ENCODE data around the gene VTI1A. TPM values are rescaled to one million over a fixed set of nuclear protein-coding genes. Genes with fewer than 3 reads are reported as not detected.
"Not testable (repeated sequence)": the region's sequence is repeated elsewhere in the genome, so short reads cannot be mapped to it uniquely, and the experiment has no call there.

VTI1A gene
- total RNA-seq, 2 experiments from 2014 or later: 39.0 to 54.6 TPM

DNA sequence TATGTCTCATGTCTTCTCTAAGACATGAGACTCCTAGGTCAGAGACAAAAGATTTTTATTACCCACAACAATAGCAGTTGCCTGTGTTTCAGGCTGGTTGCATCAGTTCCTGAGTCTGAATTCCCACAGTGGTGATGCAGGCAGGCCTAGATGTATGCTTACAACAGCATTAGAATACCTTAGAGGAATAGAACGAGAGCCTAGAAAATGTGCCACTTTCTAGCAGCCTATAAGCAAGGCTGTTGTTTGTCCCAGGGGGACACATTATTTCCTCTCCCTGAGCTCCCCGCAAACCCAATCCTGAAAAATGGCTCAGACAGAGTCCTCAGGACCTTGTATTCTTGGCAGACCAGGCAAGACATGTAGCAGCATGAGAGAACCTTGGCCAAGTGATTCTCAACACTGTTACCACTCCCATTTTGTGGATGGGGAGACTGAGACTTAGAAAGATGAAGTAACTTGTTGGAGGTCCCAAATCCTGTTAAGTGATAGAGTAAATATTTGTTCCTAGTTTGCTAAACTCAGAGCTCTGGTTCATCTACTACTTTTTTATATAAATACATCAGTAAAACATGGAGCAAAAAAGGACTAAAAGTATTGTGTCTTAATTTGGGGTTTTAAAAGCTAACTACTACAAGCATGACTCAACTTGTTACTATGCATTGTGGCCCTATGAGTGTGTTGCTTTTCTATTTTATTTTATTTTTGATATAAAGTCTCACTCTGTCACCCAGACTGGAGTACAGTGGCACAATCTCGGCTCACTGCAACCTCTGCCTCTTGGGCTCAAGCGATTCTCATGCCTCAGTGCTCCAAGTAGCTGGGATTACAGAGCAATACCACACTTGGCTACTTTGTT is 14.2 kb downstream of the VTI1A start:
- H3K4me3 Mint-ChIP-seq: no peak overlapping the region
- peak overlapping the region; percentile 52 for H3K27ac Mint-ChIP-seq
- H3K27me3 Mint-ChIP-seq: no peaks in the 10 kb centered on the region
- H3K4me1 Mint-ChIP-seq: peaks cover 10% of the 10 kb centered on the region
- no peaks in the 10 kb centered on the region for H3K9me3 Mint-ChIP-seq (ENCODE audit: low read depth)
- H3K36me3 Mint-ChIP-seq: peaks cover 38% of the 10 kb centered on the region
- ATAC-seq (peak; percentile 42), DNase-seq (peak; percentile 54)
- CTCF ChIA-PET: interaction anchor here (1.2 to 1.7 kb wide), 2 partner anchors 11 to 924 kb away, joined by 3 to 6 read pairs; no protein-coding TSS in a partner anchor

DNA sequence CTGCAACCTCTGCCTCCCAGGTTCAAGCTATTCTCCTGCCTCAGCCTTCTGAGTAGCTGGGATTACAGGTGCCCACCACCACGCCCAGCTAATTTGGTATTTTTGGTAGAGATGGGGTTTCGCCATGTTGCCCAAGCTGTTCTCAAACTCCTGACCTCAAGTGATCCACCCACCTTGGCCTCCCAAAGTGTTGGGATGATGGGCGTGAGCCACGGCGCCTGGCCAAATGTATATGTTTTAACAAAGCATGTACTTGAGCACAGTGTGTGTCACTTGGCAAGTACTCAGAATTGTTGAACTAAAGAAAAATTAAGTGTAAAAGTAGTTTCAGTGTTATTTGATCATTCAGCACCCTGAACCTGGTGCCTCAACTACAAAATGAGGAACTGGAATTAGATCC is 17.1 kb downstream of the VTI1A start:
- CTCF ChIA-PET: interaction anchor here (1.0 to 1.8 kb wide), 3 partner anchors 8 to 156 kb away, joined by 3 to 13 read pairs (median 5); no protein-coding TSS in a partner anchor
- not testable (repeated sequence) for H3K4me3 Mint-ChIP-seq; H3K27ac Mint-ChIP-seq; ATAC-seq; H3K9me3 Mint-ChIP-seq (ENCODE audit: low read depth); H3K27me3 Mint-ChIP-seq; DNase-seq
- peaks cover 46% of the 10 kb centered on the region for H3K36me3 Mint-ChIP-seq
- peaks cover 10% of the 10 kb centered on the region for H3K4me1 Mint-ChIP-seq

DNA sequence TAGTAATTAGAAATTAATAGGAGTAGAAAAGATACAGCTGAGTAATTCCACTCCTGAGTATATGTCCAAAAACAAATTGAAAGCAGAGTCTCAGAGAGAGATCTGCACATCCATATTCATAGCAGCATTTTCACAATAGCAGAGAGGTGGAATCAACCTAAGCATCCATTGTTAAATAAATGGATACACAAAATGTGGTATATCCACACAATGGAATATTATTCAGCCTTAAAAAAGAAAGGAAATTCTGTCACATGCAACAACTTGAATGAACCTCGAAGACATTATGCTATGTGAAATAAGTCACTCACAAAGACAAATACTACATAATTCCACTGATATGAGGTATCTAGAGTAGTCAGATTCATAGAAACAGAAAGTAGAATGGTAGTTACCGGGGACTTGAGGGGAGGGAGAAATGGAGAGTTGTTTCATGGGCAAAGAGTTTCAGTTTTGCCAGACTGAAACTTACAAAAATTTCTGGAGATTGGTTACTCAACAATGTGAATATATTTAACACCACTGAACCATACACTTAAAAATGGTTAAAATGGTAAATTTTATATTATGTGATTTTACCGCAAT is 18.4 kb downstream of the VTI1A start:
- no peak for ATAC-seq
- Mint-ChIP-seq H3K9me3 (ENCODE audit: low read depth) (no peaks in the 10 kb centered on the region), H3K36me3 (peaks cover 45% of the 10 kb centered on the region), H3K4me1 (peaks cover 7% of the 10 kb centered on the region), H3K4me3 (no peak overlapping the region), H3K27me3 (no peaks in the 10 kb centered on the region), H3K27ac (no peak overlapping the region)
- CTCF ChIA-PET: no interaction called here
- DNase-seq: no peak

DNA sequence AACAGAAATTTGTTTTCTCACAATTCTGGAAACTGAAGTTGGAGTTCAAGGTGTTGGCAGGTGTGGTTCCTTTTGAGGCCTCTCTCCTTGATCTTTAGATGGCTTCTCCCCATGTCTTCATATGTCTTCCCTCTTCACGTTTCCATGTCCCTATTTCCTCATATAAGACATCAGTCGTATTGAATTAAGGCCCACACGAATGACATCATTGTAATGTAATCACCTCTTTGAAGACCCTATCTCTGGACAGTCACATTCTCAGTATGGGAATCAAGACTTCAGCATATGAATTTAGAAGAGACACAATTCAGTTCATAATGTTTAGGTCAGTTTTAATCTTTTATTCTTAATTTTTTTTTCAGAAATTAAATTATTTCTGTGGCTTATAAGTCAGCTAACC is 19.8 kb downstream of the VTI1A start:
- DNase-seq (no peak), ATAC-seq (no peak)
- no peaks in the 10 kb centered on the region for H3K9me3 Mint-ChIP-seq (ENCODE audit: low read depth)
- H3K4me1 Mint-ChIP-seq: peaks cover 1% of the 10 kb centered on the region
- H3K27me3 Mint-ChIP-seq: no peaks in the 10 kb centered on the region
- H3K27ac Mint-ChIP-seq: no peak overlapping the region
- CTCF ChIA-PET: interaction anchor here (1.0 to 1.2 kb wide), 2 partner anchors 10 kb away, joined by 3 to 5 read pairs; no protein-coding TSS in a partner anchor
- H3K36me3 Mint-ChIP-seq: peaks cover 39% of the 10 kb centered on the region
- H3K4me3 Mint-ChIP-seq: no peak overlapping the region

DNA sequence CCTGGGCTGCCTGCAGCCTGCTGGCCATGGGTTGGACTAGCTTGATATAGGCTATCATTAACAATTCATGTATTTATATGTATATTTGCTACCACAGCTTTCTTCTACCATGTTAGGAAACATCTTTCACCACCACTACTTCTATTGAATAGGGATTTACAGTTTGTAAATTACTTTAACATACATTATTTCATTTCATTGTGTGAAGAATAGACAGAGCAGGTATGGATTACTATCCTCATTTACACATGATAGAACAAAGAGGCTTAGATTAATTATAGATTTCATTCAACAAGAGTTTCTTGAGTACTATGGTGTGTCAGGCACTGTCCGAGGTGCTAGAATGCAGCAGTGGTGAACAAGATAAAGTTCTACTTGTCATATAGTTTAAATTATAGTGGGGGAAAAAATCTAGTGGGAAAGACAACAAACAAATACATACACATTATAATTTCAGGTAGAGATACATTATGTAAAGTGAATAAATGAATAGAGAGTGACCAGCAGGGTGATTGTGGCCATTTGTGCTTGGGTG is 20.6 kb downstream of the VTI1A start:
- Mint-ChIP-seq H3K36me3 (peaks cover 38% of the 10 kb centered on the region), H3K4me3 (no peak overlapping the region), H3K4me1 (peaks cover 4% of the 10 kb centered on the region), H3K27ac (no peak overlapping the region), H3K27me3 (no peaks in the 10 kb centered on the region), H3K9me3 (ENCODE audit: low read depth) (no peaks in the 10 kb centered on the region)
- CTCF ChIA-PET: interaction anchor here (1.2 kb wide), 1 partner anchor 9 kb away, joined by 5 read pairs; no protein-coding TSS in a partner anchor
- DNase-seq: no peak
- no peak for ATAC-seq

DNA sequence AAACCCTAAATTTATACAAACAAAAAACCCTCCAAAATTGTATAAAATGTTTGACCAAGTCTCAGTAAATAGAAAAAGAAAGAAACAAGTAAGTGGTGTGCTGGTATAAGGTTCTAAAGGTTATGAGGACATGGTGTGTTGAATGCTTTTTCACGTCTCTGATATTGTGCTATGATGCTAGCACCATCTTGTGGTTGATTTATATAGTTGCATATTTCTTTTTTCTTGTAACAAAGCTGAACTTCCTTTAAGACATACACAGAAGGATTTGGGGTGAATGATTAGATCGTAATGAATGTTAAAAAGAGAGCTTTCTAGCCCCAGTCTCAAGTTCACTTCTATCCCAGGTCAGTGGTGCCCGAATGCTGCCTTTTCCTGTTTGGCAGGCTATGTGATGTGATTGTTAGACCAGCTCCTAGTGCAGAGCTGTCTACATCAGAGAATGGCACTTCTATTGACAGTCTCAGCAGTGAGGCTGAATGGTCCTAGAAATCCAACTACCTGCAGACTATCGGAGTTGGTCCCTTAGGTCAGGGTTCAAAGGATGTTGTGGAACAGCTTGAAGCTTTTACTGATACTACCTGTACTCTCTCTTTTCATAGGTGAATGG is 25.0 kb downstream of the VTI1A start:
- no peak overlapping the region for H3K27ac Mint-ChIP-seq
- H3K4me3 Mint-ChIP-seq: no peak overlapping the region
- H3K27me3 Mint-ChIP-seq: no peaks in the 10 kb centered on the region
- peaks cover 4% of the 10 kb centered on the region for H3K4me1 Mint-ChIP-seq
- no peaks in the 10 kb centered on the region for H3K9me3 Mint-ChIP-seq (ENCODE audit: low read depth)
- ATAC-seq (peak; percentile 67), DNase-seq (no peak)
- H3K36me3 Mint-ChIP-seq: peaks cover 13% of the 10 kb centered on the region
- CTCF ChIA-PET: interaction anchor here (0.7 to 2.5 kb wide), 25 partner anchors 9 to 1091 kb away, joined by 3 to 17 read pairs (median 5); partner anchors contain the start of genes VTI1A and ZDHHC6

DNA sequence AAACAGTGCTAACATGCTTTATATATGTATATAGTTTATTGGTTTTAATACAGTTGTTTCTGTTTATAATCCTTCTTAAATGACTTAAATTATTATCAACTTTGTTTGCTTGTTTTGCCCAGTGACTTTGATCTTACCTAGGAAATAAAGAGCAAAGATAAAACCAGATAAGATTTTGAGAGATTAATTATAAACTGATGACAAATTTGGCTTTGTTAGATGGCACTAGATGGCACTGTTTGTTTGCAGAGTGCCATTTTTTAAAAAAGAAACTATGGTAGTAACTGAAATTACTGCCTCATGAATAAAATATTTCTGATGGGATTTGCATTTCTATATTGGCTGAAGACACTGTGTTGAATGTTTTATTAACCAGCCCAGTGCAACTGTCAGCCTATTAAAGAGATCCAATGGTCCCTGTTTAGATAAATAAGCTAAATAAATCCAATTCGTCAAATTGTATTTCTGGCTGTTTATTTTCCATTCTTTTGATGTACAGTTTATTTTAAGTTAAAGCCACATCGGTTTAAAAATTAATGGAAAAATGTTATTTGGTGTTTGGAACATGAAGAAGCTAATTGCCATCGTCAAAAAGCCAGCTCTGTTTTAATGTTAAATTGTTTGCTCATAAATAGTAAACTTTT is 28.7 kb downstream of the VTI1A start:
- CTCF ChIA-PET: interaction anchor here (0.6 to 4.1 kb wide), 10 partner anchors 8 to 1087 kb away, joined by 3 to 15 read pairs (median 4); partner anchors contain the start of gene ZDHHC6
- H3K27ac Mint-ChIP-seq: no peak overlapping the region
- no peak for DNase-seq
- H3K9me3 Mint-ChIP-seq (ENCODE audit: low read depth): no peaks in the 10 kb centered on the region
- H3K36me3 Mint-ChIP-seq: peaks cover 6% of the 10 kb centered on the region
- ATAC-seq: no peak
- H3K4me3 Mint-ChIP-seq: no peak overlapping the region
- H3K27me3 Mint-ChIP-seq: no peaks in the 10 kb centered on the region
- H3K4me1 Mint-ChIP-seq: peaks cover 4% of the 10 kb centered on the region

DNA sequence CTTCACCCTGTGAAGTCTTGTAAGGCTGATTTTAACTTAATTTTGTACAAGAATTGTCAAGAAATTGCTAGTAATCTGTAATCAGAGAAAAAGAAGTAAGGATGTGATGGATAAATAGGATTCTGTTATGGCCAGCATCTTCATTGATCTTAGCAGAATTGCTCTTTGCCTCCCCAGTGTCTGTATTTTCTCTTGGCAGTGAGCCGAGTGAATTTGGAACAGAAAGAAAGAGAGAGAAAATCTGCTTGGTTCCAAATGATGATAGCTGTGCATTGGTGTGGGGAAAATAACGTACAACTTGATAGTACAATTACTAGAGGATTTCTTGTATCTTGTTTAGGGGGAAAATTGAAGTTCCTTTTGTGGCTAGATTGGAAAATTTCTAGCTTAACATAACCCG is 34.6 kb downstream of the VTI1A start:
- H3K4me3 Mint-ChIP-seq: no peak overlapping the region
- H3K4me1 Mint-ChIP-seq: no peaks in the 10 kb centered on the region
- no peak for ATAC-seq
- CTCF ChIA-PET: interaction anchor here (2.2 kb wide), 1 partner anchor 10 kb away, joined by 9 read pairs; no protein-coding TSS in a partner anchor
- no peak overlapping the region for H3K27ac Mint-ChIP-seq
- H3K27me3 Mint-ChIP-seq: no peaks in the 10 kb centered on the region
- H3K9me3 Mint-ChIP-seq (ENCODE audit: low read depth): no peaks in the 10 kb centered on the region
- DNase-seq: no peak
- peaks cover 1% of the 10 kb centered on the region for H3K36me3 Mint-ChIP-seq

DNA sequence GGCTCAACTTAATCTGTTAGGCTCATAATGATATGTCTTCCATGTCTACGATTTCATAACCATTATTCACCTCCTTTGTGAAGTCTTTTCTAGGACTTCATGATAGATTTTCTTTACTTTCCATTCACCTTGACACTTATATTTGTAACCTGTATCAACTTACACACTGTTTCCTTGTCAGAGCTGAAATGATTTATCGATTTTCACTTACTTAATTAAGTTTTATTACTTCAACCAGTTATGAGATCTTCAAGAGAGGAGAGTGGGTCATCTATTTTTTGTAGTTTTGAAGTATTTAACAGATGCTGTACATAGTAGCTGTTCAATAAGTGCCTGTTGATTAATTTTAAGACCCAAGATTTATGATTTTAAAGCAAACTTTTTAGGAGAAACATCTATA is 37.4 kb downstream of the VTI1A start:
- ATAC-seq: no peak
- no peak for DNase-seq
- Mint-ChIP-seq H3K27me3 (no peaks in the 10 kb centered on the region), H3K36me3 (no peaks in the 10 kb centered on the region), H3K4me1 (no peaks in the 10 kb centered on the region), H3K27ac (no peak overlapping the region), H3K9me3 (ENCODE audit: low read depth) (no peaks in the 10 kb centered on the region), H3K4me3 (no peak overlapping the region)
- CTCF ChIA-PET: interaction anchor here (1.0 kb wide), 1 partner anchor 13 kb away, joined by 3 read pairs; no protein-coding TSS in a partner anchor

DNA sequence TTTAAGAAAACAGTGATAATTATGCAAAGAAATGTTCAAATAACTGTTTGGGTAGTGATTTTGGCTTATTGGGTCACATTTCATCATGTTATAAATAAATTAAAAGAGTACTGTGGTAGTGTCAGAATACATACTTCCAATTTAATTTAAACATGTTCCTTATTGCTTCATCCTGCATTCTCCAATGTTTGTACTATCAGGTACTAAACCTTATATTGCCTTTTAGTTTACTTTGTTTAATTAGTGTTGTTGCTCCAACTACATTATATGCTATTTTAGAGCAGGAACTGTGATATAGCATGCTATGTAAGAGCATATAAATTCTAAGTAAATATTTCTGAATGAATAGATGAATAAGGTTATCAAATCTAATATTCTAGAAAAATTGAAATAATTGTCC is 40.9 kb downstream of the VTI1A start:
- no peaks in the 10 kb centered on the region for H3K27me3 Mint-ChIP-seq
- H3K4me1 Mint-ChIP-seq: peaks cover 6% of the 10 kb centered on the region
- no peak overlapping the region for H3K27ac Mint-ChIP-seq
- CTCF ChIA-PET: interaction anchor here (1.5 kb wide), 1 partner anchor 10 kb away, joined by 3 read pairs; no protein-coding TSS in a partner anchor
- DNase-seq (no peak), ATAC-seq (no peak)
- peaks cover 1% of the 10 kb centered on the region for H3K36me3 Mint-ChIP-seq
- H3K9me3 Mint-ChIP-seq (ENCODE audit: low read depth): no peaks in the 10 kb centered on the region
- H3K4me3 Mint-ChIP-seq: no peak overlapping the region

DNA sequence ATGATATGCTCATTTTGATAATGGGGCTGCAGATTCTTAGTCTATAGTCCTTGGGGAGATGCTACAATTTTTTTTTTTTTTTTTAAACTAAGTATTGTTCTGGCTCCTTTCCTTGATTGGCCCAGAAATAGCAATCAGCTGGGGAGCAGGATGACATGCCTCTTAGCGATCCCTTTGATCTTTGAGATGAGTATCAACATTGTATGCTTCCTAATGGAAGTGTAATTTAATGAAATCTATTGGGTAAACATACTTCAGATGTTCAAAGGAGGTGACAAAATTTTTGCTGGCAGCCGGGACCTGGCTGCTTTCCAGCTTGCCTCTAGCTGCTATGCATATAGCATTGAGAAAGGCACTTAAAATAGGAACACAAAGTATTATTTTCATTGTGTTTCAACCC is 43.5 kb downstream of the VTI1A start:
- ATAC-seq (no peak), DNase-seq (no peak)
- H3K4me1 Mint-ChIP-seq: peaks cover 6% of the 10 kb centered on the region
- no peak overlapping the region for H3K27ac Mint-ChIP-seq
- H3K9me3 Mint-ChIP-seq (ENCODE audit: low read depth): no peaks in the 10 kb centered on the region
- no peak overlapping the region for H3K4me3 Mint-ChIP-seq
- no peaks in the 10 kb centered on the region for H3K27me3 Mint-ChIP-seq
- H3K36me3 Mint-ChIP-seq: peaks cover 1% of the 10 kb centered on the region
- CTCF ChIA-PET: interaction anchor here (1.8 kb wide), 1 partner anchor 14 kb away, joined by 5 read pairs; no protein-coding TSS in a partner anchor

DNA sequence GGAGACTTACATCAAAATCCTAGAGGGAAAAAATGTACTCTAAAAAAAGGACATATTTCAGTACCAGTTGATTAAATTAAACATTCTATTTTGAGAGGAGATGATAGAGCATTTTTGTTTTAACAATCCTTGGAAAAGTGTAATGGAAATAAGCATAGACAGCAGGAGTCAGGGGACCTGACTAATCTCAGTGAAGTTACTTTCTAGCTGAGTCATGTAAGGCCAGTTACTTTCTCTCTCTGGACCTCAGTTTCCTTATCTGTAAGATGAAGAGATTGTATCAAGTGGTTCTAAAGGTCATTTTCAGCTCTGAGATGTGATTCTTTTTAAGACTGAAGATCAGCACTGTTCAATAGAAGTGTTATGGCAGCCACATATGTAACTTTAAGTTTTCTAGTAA is 44.1 kb downstream of the VTI1A start:
- peaks cover 1% of the 10 kb centered on the region for H3K36me3 Mint-ChIP-seq
- ATAC-seq (no peak), DNase-seq (no peak)
- CTCF ChIA-PET: interaction anchor here (1.0 to 1.8 kb wide), 3 partner anchors 10 to 19 kb away, joined by 3 to 5 read pairs (median 5); no protein-coding TSS in a partner anchor
- H3K27me3 Mint-ChIP-seq: no peaks in the 10 kb centered on the region
- H3K4me3 Mint-ChIP-seq: no peak overlapping the region
- no peak overlapping the region for H3K27ac Mint-ChIP-seq
- H3K4me1 Mint-ChIP-seq: peaks cover 6% of the 10 kb centered on the region
- no peaks in the 10 kb centered on the region for H3K9me3 Mint-ChIP-seq (ENCODE audit: low read depth)

All from activated CD8-positive, alpha-beta memory T cell treated with anti-CD3 and anti-CD28 coated beads, Interleukin-2, amount 10 ng/mL, durations not matched to agents 7 days and 5 days (primary cell).